Measurements from ENCODE around the gene ATP2A3.

- peak; percentile 50; the same call in 1 of the 2 replicates for TF ChIP-seq CTCF (conservative IDR thresholded peaks at IDR 0.05; ENCODE audit: low read length)
- TF ChIP-seq EZH2phosphoT487 (IDR thresholded peaks at IDR 0.05; ENCODE audit: borderline replicate concordance): no peak
Measured at GRCh38 chr17:3907483-3908216, 56.6 kb downstream of the ATP2A3 start.
